Fibroblast of villous mesenchyme (primary cell): ENCODE results near the gene HSPH1. TPM values are rescaled to one million over a fixed set of nuclear protein-coding genes. Genes with fewer than 3 reads are reported as not detected.
"Not testable (repeated sequence)": the region's sequence is repeated elsewhere in the genome, so short reads cannot be mapped to it uniquely, and the experiment has no call there.

Experiments
- DNase-seq: peaks from one replicate; pipeline ENCODE4 v3.0.0-alpha.2; 2010; ENCODE audit warnings: low read depth
- H3K4me3 ChIP-seq: 2 replicates; pipeline ENCODE4 v1.5.1; 2011; ENCODE audit warnings: low read depth, mild to moderate bottlenecking, low read length
- total RNA-seq: library from RNA; depleted of rRNA; stranded (reverse); fragments of >200 nt; gene quantifications from 2 replicates; pipeline ENCODE4 v1.2.3, GENCODE V29; 2012
- TF ChIP-seq, protein P1 (sequence below): IDR thresholded peaks from 2 replicates; pipeline ENCODE4 v1.5.1; 2012; ENCODE audit warnings: low read depth, mild to moderate bottlenecking, low read length; ENCODE audit not compliant: insufficient read depth

The HSPH1 gene
- total RNA-seq, 1 donor = 70.8 TPM

GRCh38 chr13:31192306-31192705, 30.6 kb upstream of the HSPH1 start:
- DNase-seq = no peak
- no peak overlapping the region for H3K4me3 ChIP-seq
- TF ChIP-seq, protein P1, sequence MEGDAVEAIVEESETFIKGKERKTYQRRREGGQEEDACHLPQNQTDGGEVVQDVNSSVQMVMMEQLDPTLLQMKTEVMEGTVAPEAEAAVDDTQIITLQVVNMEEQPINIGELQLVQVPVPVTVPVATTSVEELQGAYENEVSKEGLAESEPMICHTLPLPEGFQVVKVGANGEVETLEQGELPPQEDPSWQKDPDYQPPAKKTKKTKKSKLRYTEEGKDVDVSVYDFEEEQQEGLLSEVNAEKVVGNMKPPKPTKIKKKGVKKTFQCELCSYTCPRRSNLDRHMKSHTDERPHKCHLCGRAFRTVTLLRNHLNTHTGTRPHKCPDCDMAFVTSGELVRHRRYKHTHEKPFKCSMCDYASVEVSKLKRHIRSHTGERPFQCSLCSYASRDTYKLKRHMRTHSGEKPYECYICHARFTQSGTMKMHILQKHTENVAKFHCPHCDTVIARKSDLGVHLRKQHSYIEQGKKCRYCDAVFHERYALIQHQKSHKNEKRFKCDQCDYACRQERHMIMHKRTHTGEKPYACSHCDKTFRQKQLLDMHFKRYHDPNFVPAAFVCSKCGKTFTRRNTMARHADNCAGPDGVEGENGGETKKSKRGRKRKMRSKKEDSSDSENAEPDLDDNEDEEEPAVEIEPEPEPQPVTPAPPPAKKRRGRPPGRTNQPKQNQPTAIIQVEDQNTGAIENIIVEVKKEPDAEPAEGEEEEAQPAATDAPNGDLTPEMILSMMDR = no peak

DNA sequence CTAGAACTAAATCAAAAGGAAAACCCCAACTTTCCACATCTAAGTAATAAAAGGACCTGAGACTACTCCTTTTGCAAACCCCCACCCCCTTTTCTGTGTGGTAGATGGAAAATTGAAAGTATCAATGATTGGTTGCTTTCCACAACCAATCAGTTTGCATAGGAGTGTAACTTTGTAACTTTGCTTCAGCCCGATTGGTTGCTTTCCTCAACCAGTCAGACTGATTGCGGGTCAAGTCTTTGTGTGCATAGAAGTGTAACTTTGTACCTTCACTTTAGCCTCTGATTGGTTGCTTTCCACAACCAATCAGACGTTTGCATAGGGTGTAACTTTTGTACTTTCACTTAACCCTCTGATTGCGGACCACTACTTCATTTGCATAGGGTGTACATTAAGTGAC, 30.0 kb upstream of the HSPH1 start:
- TF ChIP-seq, protein P1 = no peak

DNA sequence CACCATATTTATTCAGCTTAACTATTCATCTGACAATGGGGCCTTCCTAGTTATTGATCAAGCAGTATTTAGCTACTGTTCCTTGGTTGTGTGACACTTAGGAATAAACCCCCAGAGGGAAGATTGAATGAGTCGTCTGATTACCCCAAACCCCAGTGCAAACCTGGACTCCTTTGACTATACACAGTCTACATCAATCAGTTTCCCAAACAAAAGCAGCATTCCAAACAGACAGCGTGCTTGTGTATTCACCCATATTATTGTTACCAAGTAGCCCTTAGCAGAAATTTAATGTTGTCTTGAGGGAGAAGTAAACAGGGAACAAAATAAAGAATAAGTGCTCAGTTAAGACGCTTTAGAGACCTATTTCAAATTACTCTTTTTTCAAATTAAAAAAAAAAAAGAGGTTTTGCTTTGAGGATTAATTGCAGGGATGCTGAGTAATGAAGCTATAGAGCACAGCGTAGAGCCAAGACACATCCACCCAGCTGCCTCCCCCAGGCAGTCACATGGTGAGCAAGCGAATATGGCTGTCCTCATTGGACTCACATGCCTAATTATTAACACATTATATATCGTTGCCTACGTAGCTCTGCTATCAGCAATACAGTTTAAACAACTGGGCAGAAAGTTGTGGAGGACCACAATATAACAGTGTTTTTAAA, 23.4 kb upstream of the HSPH1 start:
- no peak for DNase-seq
- TF ChIP-seq, protein P1 = no peak
- H3K4me3 ChIP-seq = no peak overlapping the region

More for the DNA sequence above, 30.0 kb upstream of the HSPH1 start:
- DNase-seq = no peak
- H3K4me3 ChIP-seq = no peak overlapping the region

DNA sequence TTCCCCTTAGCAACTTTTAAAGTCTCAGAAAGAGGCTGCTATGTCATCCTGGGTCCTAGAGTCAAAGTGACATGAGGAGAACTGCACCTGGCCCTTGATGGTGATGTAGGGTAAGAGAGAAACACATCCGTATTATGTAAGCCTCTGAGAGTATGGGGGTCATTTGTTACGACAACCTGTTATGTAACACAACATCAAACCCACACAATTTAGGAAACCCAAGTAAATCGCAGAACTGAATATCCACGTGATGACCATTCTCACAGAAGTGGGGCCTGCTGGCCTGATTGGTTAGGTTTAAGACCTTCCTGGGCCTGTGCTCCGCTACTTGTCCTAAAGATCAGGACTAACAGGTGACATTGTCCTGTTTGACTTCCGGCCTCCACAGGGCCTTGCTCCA, 22.7 kb upstream of the HSPH1 start:
- no peak for DNase-seq
- no peak overlapping the region for H3K4me3 ChIP-seq
- TF ChIP-seq, protein P1 = no peak

GRCh38 chr13:31182987-31183386, 21.3 kb upstream of the HSPH1 start:
- TF ChIP-seq, protein P1 = no peak
- no peak for DNase-seq
- no peak overlapping the region for H3K4me3 ChIP-seq

GRCh38 chr13:31179754-31180153, 18.1 kb upstream of the HSPH1 start:
- no peak overlapping the region for H3K4me3 ChIP-seq
- no peak for DNase-seq
- TF ChIP-seq, protein P1 = no peak

GRCh38 chr13:31179241-31179640, 17.5 kb upstream of the HSPH1 start:
- TF ChIP-seq, protein P1 = no peak
- DNase-seq = no peak
- H3K4me3 ChIP-seq = no peak overlapping the region

GRCh38 chr13:31177813-31178495, 16.2 kb upstream of the HSPH1 start:
- not testable (repeated sequence) for H3K4me3 ChIP-seq, DNase-seq
